Ovary (tissue), 3 donors: ENCODE data around the gene XPA.

Experiments
- POLR2A ChIP-seq: fragments of 450-650 bp; IDR thresholded peaks from one replicate; pipeline ENCODE4 v1.6.1; 2017; ENCODE audit warnings: antibody characterized with exemption, mild to moderate bottlenecking, moderate library complexity
- TF ChIP-seq, protein P1 (sequence below), 3 donors: fragments of 450-650 bp in 2 of 3; fragments of 200-600 bp in 1 of 3; IDR thresholded peaks; one replicate each; pipeline versions ENCODE4 v1.5.1 to v1.8.0; 2016 to 2022; ENCODE audit warnings: antibody characterized with exemption in 3 of 3, mild to moderate bottlenecking in 1 of 3
- donor health status: DM: no; HTN: no; CAD: no.

GRCh38 chr9:97660340-97660739 lies 36.8 kb downstream of the XPA start:
- TF ChIP-seq, protein P1, sequence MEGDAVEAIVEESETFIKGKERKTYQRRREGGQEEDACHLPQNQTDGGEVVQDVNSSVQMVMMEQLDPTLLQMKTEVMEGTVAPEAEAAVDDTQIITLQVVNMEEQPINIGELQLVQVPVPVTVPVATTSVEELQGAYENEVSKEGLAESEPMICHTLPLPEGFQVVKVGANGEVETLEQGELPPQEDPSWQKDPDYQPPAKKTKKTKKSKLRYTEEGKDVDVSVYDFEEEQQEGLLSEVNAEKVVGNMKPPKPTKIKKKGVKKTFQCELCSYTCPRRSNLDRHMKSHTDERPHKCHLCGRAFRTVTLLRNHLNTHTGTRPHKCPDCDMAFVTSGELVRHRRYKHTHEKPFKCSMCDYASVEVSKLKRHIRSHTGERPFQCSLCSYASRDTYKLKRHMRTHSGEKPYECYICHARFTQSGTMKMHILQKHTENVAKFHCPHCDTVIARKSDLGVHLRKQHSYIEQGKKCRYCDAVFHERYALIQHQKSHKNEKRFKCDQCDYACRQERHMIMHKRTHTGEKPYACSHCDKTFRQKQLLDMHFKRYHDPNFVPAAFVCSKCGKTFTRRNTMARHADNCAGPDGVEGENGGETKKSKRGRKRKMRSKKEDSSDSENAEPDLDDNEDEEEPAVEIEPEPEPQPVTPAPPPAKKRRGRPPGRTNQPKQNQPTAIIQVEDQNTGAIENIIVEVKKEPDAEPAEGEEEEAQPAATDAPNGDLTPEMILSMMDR (IDR thresholded peaks at IDR 0.05) = no peak
- no peak for TF ChIP-seq POLR2A
